Trophoblast cell (in vitro differentiated cells and primary cell): ENCODE measurements around the gene MN1.

Experiments used
- DNase-seq, 2 donors: peaks; one replicate each; pipeline ENCODE4 v3.0.0-alpha.2; 2016
- H2AFZ ChIP-seq: 2 replicates; pipeline ENCODE4 v1.6.1; 2013; ENCODE audit warnings: low read length, moderate library complexity, mild to moderate bottlenecking; ENCODE audit not compliant: insufficient read depth, poor library complexity
- H2AK5ac ChIP-seq: 2 replicates; pipeline ENCODE4 v1.6.1; 2013; ENCODE audit warnings: mild to moderate bottlenecking, low read length
- H2BK120ac ChIP-seq: 2 replicates; pipeline ENCODE4 v1.6.1; 2013; ENCODE audit warnings: low read length, mild to moderate bottlenecking, moderate library complexity; ENCODE audit not compliant: insufficient read depth, poor library complexity
- H2BK12ac ChIP-seq: 2 replicates; pipeline ENCODE4 v1.6.1; 2013; ENCODE audit warnings: mild to moderate bottlenecking, low read length, moderate library complexity
- H2BK5ac ChIP-seq: 2 replicates; pipeline ENCODE4 v1.6.1; 2013; ENCODE audit warnings: low read length, low read depth, moderate library complexity, mild to moderate bottlenecking; ENCODE audit not compliant: poor library complexity
- H3K14ac ChIP-seq: 2 replicates; pipeline ENCODE4 v1.6.1; 2013; ENCODE audit warnings: mild to moderate bottlenecking, low read length
- H3K18ac ChIP-seq: 2 replicates; pipeline ENCODE4 v1.6.1; 2013; ENCODE audit warnings: mild to moderate bottlenecking, low read length
- H3K23ac ChIP-seq: 2 replicates; pipeline ENCODE4 v1.6.1; 2013; ENCODE audit warnings: low read length
- H3K27ac ChIP-seq: 2 replicates; pipeline ENCODE4 v1.5.1; 2013; ENCODE audit warnings: low read depth, mild to moderate bottlenecking, inconsistent platforms, low read length, moderate library complexity
- H3K27me3 ChIP-seq: 2 replicates; pipeline ENCODE4 v1.6.1; 2013; ENCODE audit warnings: inconsistent platforms, mild to moderate bottlenecking, low read length, moderate library complexity; ENCODE audit not compliant: insufficient read depth
- H3K36me3 ChIP-seq, 2 experiments: 1 replicate in 1 of 2; 2 replicates in 1 of 2; pipeline ENCODE4 v1.6.1; 2013; ENCODE audit warnings: low read length in 2 of 2, mild to moderate bottlenecking in 2 of 2, moderate library complexity in 1 of 2; ENCODE audit not compliant: insufficient read depth in 2 of 2, control insufficient read depth in 1 of 2
- H3K4ac ChIP-seq: 2 replicates; pipeline ENCODE4 v1.6.1; 2013; ENCODE audit warnings: low read depth, mild to moderate bottlenecking, low read length, moderate library complexity
- H3K4me1 ChIP-seq, 2 experiments: 1 replicate in 1 of 2; 2 replicates in 1 of 2; pipeline ENCODE4 v1.6.1; 2013; ENCODE audit warnings: low read length in 2 of 2, mild to moderate bottlenecking in 2 of 2, moderate library complexity in 1 of 2; ENCODE audit not compliant: insufficient read depth in 2 of 2, control insufficient read depth in 1 of 2
- H3K4me2 ChIP-seq: 2 replicates; pipeline ENCODE4 v1.6.1; 2013; ENCODE audit warnings: inconsistent platforms, mild to moderate bottlenecking, low read length, moderate library complexity
- H3K4me3 ChIP-seq: 2 replicates; pipeline ENCODE4 v1.5.1; 2013; ENCODE audit warnings: mild to moderate bottlenecking, low read depth, low read length, inconsistent platforms
- H3K79me1 ChIP-seq: one replicate; pipeline ENCODE4 v1.6.1; 2013; ENCODE audit warnings: low read length
- H3K79me2 ChIP-seq: 2 replicates; pipeline ENCODE4 v1.6.1; 2013; ENCODE audit warnings: low read length, mild to moderate bottlenecking; ENCODE audit not compliant: control insufficient read depth, insufficient read depth, poor library complexity
- H3K9ac ChIP-seq: 2 replicates; pipeline ENCODE4 v1.6.1; 2013; ENCODE audit warnings: mild to moderate bottlenecking, low read length
- H3K9me3 ChIP-seq: 2 replicates; pipeline ENCODE4 v1.6.1; 2013; ENCODE audit warnings: low read depth, mild to moderate bottlenecking, control low read depth, inconsistent platforms, low read length; ENCODE audit not compliant: insufficient read depth
- H4K12ac ChIP-seq: 2 replicates; pipeline ENCODE4 v1.6.1; 2013; ENCODE audit warnings: low read depth, mild to moderate bottlenecking, low read length, moderate library complexity
- H4K8ac ChIP-seq: 2 replicates; pipeline ENCODE4 v1.6.1; 2013; ENCODE audit warnings: low read depth, mild to moderate bottlenecking, low read length, moderate library complexity
- H4K91ac ChIP-seq: one replicate; pipeline ENCODE4 v1.6.1; 2013; ENCODE audit warnings: low read depth, mild to moderate bottlenecking, low read length, moderate library complexity
- WGBS: extraction: QIAGEN DNeasy Blood & Tissue Kit; methylation state at CpG from one replicate; pipeline ENCODE4 v1.1.7; 2013; ENCODE audit warnings: missing lambda C conversion rate; ENCODE audit not compliant: insufficient read length, insufficient coverage; ENCODE audit errors: extremely low coverage; 5-methylcytosine and 5-hydroxymethylcytosine counted together

Gene MN1

GRCh38 chr22:27754247-27754887 lies 47.2 kb downstream of the MN1 start:
- H2BK120ac ChIP-seq = no peak overlapping the region
- no peak overlapping the region for H2AFZ ChIP-seq
- no peak overlapping the region for H3K14ac ChIP-seq
- no CpG with 5 or more reads among the region's 19 CpGs for WGBS
- H4K91ac ChIP-seq = no peak overlapping the region
- H3K9ac ChIP-seq = no peak overlapping the region
- H3K79me2 ChIP-seq = no peaks in the 10 kb centered on the region
- H3K4me2 ChIP-seq = no peak overlapping the region
- no peaks in the 10 kb centered on the region for H3K79me1 ChIP-seq
- H3K23ac ChIP-seq = no peak overlapping the region
- no peak overlapping the region for H4K8ac ChIP-seq
- H3K4me1 ChIP-seq = peaks cover 0 to 7% of the 10 kb centered on the region in 2 experiments
- DNase-seq = no peak
- H3K4me3 ChIP-seq = no peak overlapping the region
- no peak overlapping the region for H3K18ac ChIP-seq
- H2BK12ac ChIP-seq = no peak overlapping the region
- no peak overlapping the region for H4K12ac ChIP-seq
- no peak overlapping the region for H2AK5ac ChIP-seq
- H3K36me3 ChIP-seq = no peaks in the 10 kb centered on the region
- no peak overlapping the region for H3K4ac ChIP-seq
- no peak overlapping the region for H2BK5ac ChIP-seq
- no peak overlapping the region for H3K27ac ChIP-seq
- H3K9me3 ChIP-seq = peaks cover 1% of the 10 kb centered on the region
- no peaks in the 10 kb centered on the region for H3K27me3 ChIP-seq

GRCh38 chr22:27752771-27753170 lies 48.8 kb downstream of the MN1 start:
- no peaks in the 10 kb centered on the region for H3K79me1 ChIP-seq
- H3K27ac ChIP-seq = no peak overlapping the region
- no peak overlapping the region for H4K91ac ChIP-seq
- no peaks in the 10 kb centered on the region for H3K27me3 ChIP-seq
- H2AFZ ChIP-seq = no peak overlapping the region
- H3K79me2 ChIP-seq = no peaks in the 10 kb centered on the region
- H3K4ac ChIP-seq = no peak overlapping the region
- H3K14ac ChIP-seq = no peak overlapping the region
- H3K9ac ChIP-seq = no peak overlapping the region
- H2AK5ac ChIP-seq = no peak overlapping the region
- no peak overlapping the region for H4K12ac ChIP-seq
- no peak overlapping the region for H3K18ac ChIP-seq
- no peak overlapping the region for H3K23ac ChIP-seq
- no peak overlapping the region for H3K4me3 ChIP-seq
- H3K9me3 ChIP-seq = peaks cover 1% of the 10 kb centered on the region
- no peak overlapping the region for H4K8ac ChIP-seq
- no peak overlapping the region for H2BK5ac ChIP-seq
- H2BK120ac ChIP-seq = no peak overlapping the region
- no peak overlapping the region for H2BK12ac ChIP-seq
- H3K4me1 ChIP-seq = peaks cover 0 to 10% of the 10 kb centered on the region in 2 experiments
- no CpG with 5 or more reads among the region's 4 CpGs for WGBS
- H3K4me2 ChIP-seq = no peak overlapping the region
- DNase-seq = no peak
- H3K36me3 ChIP-seq = no peaks in the 10 kb centered on the region

GRCh38 chr22:27752141-27752540 lies 49.4 kb downstream of the MN1 start:
- no peak overlapping the region for H3K23ac ChIP-seq
- no peak overlapping the region for H2AK5ac ChIP-seq
- H4K12ac ChIP-seq = no peak overlapping the region
- no peak overlapping the region for H3K4me3 ChIP-seq
- DNase-seq = no peak
- no peak overlapping the region for H2BK12ac ChIP-seq
- H3K27ac ChIP-seq = no peak overlapping the region
- H4K8ac ChIP-seq = no peak overlapping the region
- peaks cover 0 to 8% of the 10 kb centered on the region in 2 experiments for H3K4me1 ChIP-seq
- no peak overlapping the region for H2AFZ ChIP-seq
- no peak overlapping the region for H3K4me2 ChIP-seq
- peaks cover 1% of the 10 kb centered on the region for H3K9me3 ChIP-seq
- H3K79me1 ChIP-seq = no peaks in the 10 kb centered on the region
- no peaks in the 10 kb centered on the region for H3K27me3 ChIP-seq
- H3K14ac ChIP-seq = no peak overlapping the region
- H3K36me3 ChIP-seq = no peaks in the 10 kb centered on the region
- H3K79me2 ChIP-seq = no peaks in the 10 kb centered on the region
- no CpG with 5 or more reads among the region's 5 CpGs for WGBS
- H2BK120ac ChIP-seq = no peak overlapping the region
- no peak overlapping the region for H3K18ac ChIP-seq
- no peak overlapping the region for H3K9ac ChIP-seq
- no peak overlapping the region for H4K91ac ChIP-seq
- no peak overlapping the region for H3K4ac ChIP-seq
- H2BK5ac ChIP-seq = no peak overlapping the region

GRCh38 chr22:27751277-27752070 lies 50.1 kb downstream of the MN1 start:
- Histone ChIP-seq H3K79me2 (no peaks in the 10 kb centered on the region), H4K8ac (no peak overlapping the region), H3K4me1 (peaks cover 0 to 8% of the 10 kb centered on the region in 2 experiments), H2AFZ (no peak overlapping the region), H2AK5ac (no peak overlapping the region), H3K4me2 (no peak overlapping the region), H4K91ac (no peak overlapping the region), H3K14ac (no peak overlapping the region), H3K23ac (no peak overlapping the region), H2BK5ac (no peak overlapping the region), H3K4ac (no peak overlapping the region), H3K79me1 (no peaks in the 10 kb centered on the region), H4K12ac (no peak overlapping the region), H3K27ac (no peak overlapping the region), H3K9me3 (peaks cover 1% of the 10 kb centered on the region), H2BK12ac (no peak overlapping the region), H2BK120ac (no peak overlapping the region), H3K4me3 (no peak overlapping the region), H3K9ac (no peak overlapping the region), H3K36me3 (no peaks in the 10 kb centered on the region), H3K27me3 (no peaks in the 10 kb centered on the region), H3K18ac (no peak overlapping the region)
- WGBS = no CpG with 5 or more reads among the region's 9 CpGs
- no peak for DNase-seq
